ENCODE data around the gene PPP2R5C.

Gene PPP2R5C

GRCh38 chr14:101840649-101841369 lies 79.3 kb downstream of the PPP2R5C start:
- DNase-seq (ENCODE audit: low spot score): no peak

GRCh38 chr14:101843038-101843437 lies 81.5 kb downstream of the PPP2R5C start:
- DNase-seq (ENCODE audit: low spot score): no peak

GRCh38 chr14:101843665-101844064 lies 82.2 kb downstream of the PPP2R5C start:
- DNase-seq (ENCODE audit: low spot score): no peak

- no peak for DNase-seq (ENCODE audit: low spot score)
Observed at GRCh38 chr14:101844219-101844618, 82.7 kb downstream of the PPP2R5C start.

GRCh38 chr14:101844751-101845150 lies 83.2 kb downstream of the PPP2R5C start:
- no peak for DNase-seq (ENCODE audit: low spot score)

GRCh38 chr14:101845496-101845895 lies 84.0 kb downstream of the PPP2R5C start:
- no peak for DNase-seq (ENCODE audit: low spot score)

- no peak for DNase-seq (ENCODE audit: low spot score)
Observed at GRCh38 chr14:101845896-101846295, 84.4 kb downstream of the PPP2R5C start.

GRCh38 chr14:101849125-101849524 lies 87.6 kb downstream of the PPP2R5C start:
- no peak for DNase-seq (ENCODE audit: low spot score)

- no peak for DNase-seq (ENCODE audit: low spot score)
Observed at GRCh38 chr14:101849640-101850039, 88.1 kb downstream of the PPP2R5C start.

- no peak for DNase-seq (ENCODE audit: low spot score)
Observed at GRCh38 chr14:101851183-101851582, 89.7 kb downstream of the PPP2R5C start.

- DNase-seq (ENCODE audit: low spot score): no peak
Observed at GRCh38 chr14:101851736-101852405, 90.4 kb downstream of the PPP2R5C start.

- no peak for DNase-seq (ENCODE audit: low spot score)
Observed at GRCh38 chr14:101852785-101853184, 91.3 kb downstream of the PPP2R5C start.

GRCh38 chr14:101853455-101854018 lies 92.0 kb downstream of the PPP2R5C start:
- DNase-seq (ENCODE audit: low spot score): no peak

GRCh38 chr14:101854366-101854765 lies 92.9 kb downstream of the PPP2R5C start:
- no peak for DNase-seq (ENCODE audit: low spot score)

GRCh38 chr14:101855958-101856357 lies 94.4 kb downstream of the PPP2R5C start:
- DNase-seq (ENCODE audit: low spot score): no peak

- DNase-seq (ENCODE audit: low spot score): no peak
Observed at GRCh38 chr14:101856536-101856935, 95.0 kb downstream of the PPP2R5C start.

GRCh38 chr14:101857226-101857625 lies 95.7 kb downstream of the PPP2R5C start:
- DNase-seq (ENCODE audit: low spot score): no peak

- no peak for DNase-seq (ENCODE audit: low spot score)
Observed at GRCh38 chr14:101858791-101859537, 97.5 kb downstream of the PPP2R5C start.

- no peak for DNase-seq (ENCODE audit: low spot score)
Observed at GRCh38 chr14:101859538-101859902, 98.0 kb downstream of the PPP2R5C start.

- no peak for DNase-seq (ENCODE audit: low spot score)
Observed at GRCh38 chr14:101859958-101860357, 98.4 kb downstream of the PPP2R5C start.

GRCh38 chr14:101861464-101861863 lies 100.0 kb downstream of the PPP2R5C start:
- DNase-seq (ENCODE audit: low spot score): no peak

- no peak for DNase-seq (ENCODE audit: low spot score)
Observed at GRCh38 chr14:101862177-101862576, 100.7 kb downstream of the PPP2R5C start.

- no peak for DNase-seq (ENCODE audit: low spot score)
Observed at GRCh38 chr14:101862711-101863110, 101.2 kb downstream of the PPP2R5C start.
